ENCODE data around the gene NUP188.

The NUP188 gene

GRCh38 chr9:128947527-128948301, at the start of gene NUP188, which contains the start of gene DOLK:
Gene NUP188 (plus strand): TSS chr9:128947699. CDS start chr9:128947720, 21 bp downstream.
Gene DOLK (minus strand): TSS chr9:128947603. CDS start chr9:128947303, 300 bp downstream.
- DNase-seq (ENCODE audit: low read depth), result peak; percentile 81

GRCh38 chr9:128898382-128898781, 49.1 kb upstream of the NUP188 start:
- DNase-seq (ENCODE audit: low read depth), result no peak

- no peak for DNase-seq (ENCODE audit: low read depth)
These were observed 48.5 kb upstream of the NUP188 start for GRCh38 chr9:128898845-128899565.

- no peak for DNase-seq (ENCODE audit: low read depth)
These were observed 47.8 kb upstream of the NUP188 start for GRCh38 chr9:128899566-128900322.

- DNase-seq (ENCODE audit: low read depth), result no peak
These were observed 46.1 kb upstream of the NUP188 start for GRCh38 chr9:128901379-128901778.

GRCh38 chr9:128901822-128902221, 45.7 kb upstream of the NUP188 start:
- no peak for DNase-seq (ENCODE audit: low read depth)

GRCh38 chr9:128902351-128903078, 45.0 kb upstream of the NUP188 start:
- DNase-seq (ENCODE audit: low read depth), result no peak

- DNase-seq (ENCODE audit: low read depth), result no peak
These were observed 44.4 kb upstream of the NUP188 start for GRCh38 chr9:128903079-128903461.

GRCh38 chr9:128903871-128904620, 43.5 kb upstream of the NUP188 start:
- DNase-seq (ENCODE audit: low read depth), result no peak

GRCh38 chr9:128905964-128906363, 41.5 kb upstream of the NUP188 start:
- no peak for DNase-seq (ENCODE audit: low read depth)

GRCh38 chr9:128906741-128907140, 40.8 kb upstream of the NUP188 start:
- DNase-seq (ENCODE audit: low read depth), result no peak

GRCh38 chr9:128908372-128908771, 39.1 kb upstream of the NUP188 start:
- no peak for DNase-seq (ENCODE audit: low read depth)

- DNase-seq (ENCODE audit: low read depth), result no peak
These were observed 37.6 kb upstream of the NUP188 start for GRCh38 chr9:128909859-128910258.

- DNase-seq (ENCODE audit: low read depth), result no peak
These were observed 36.6 kb upstream of the NUP188 start for GRCh38 chr9:128910906-128911305.

GRCh38 chr9:128911529-128912035, 35.9 kb upstream of the NUP188 start:
- no peak for DNase-seq (ENCODE audit: low read depth)

GRCh38 chr9:128912270-128912853, 35.1 kb upstream of the NUP188 start:
- peak; percentile 94 for DNase-seq (ENCODE audit: low read depth)

GRCh38 chr9:128913048-128913900, 34.2 kb upstream of the NUP188 start:
- no peak for DNase-seq (ENCODE audit: low read depth)

GRCh38 chr9:128913995-128914772, 33.3 kb upstream of the NUP188 start:
- no peak for DNase-seq (ENCODE audit: low read depth)

GRCh38 chr9:128916204-128916603, 31.3 kb upstream of the NUP188 start:
- DNase-seq (ENCODE audit: low read depth), result no peak

Data from amniotic epithelial cell (primary cell).